A673 (cell line): ENCODE results near the gene PDHA1.

Experiments
- CTCF ChIP-seq: fragments of 300-800, 200-600 bp; sonication (generic); conservative IDR thresholded peaks from 2 replicates; pipeline ENCODE4 v1.5.1; 2017; ENCODE audit warnings: low read depth, mild to moderate bottlenecking, antibody characterized with exemption, low read length, moderate library complexity, mixed read lengths
- EZH2 ChIP-seq: fragments of 200-600 bp; sonication (generic); IDR thresholded peaks from 2 replicates; pipeline ENCODE4 v1.6.1; 2017; ENCODE audit warnings: borderline replicate concordance, low read depth, mild to moderate bottlenecking, mixed read lengths, antibody characterized with exemption, low read length; ENCODE audit not compliant: poor library complexity, severe bottlenecking

GRCh38 chrX:19377799-19378198 is 34.1 kb downstream of the PDHA1 start:
- no peak for TF ChIP-seq CTCF
- TF ChIP-seq EZH2 = no peak
